Fibroblast of skin of left quadriceps (primary cell): ENCODE measurements around the gene NPEPL1.

Experiments
- DNase-seq, 2 experiments: peaks; one replicate each; pipeline ENCODE4 v3.0.0-alpha.2; 2013; ENCODE audit warnings: low read depth in 2 of 2

The NPEPL1 gene

DNA sequence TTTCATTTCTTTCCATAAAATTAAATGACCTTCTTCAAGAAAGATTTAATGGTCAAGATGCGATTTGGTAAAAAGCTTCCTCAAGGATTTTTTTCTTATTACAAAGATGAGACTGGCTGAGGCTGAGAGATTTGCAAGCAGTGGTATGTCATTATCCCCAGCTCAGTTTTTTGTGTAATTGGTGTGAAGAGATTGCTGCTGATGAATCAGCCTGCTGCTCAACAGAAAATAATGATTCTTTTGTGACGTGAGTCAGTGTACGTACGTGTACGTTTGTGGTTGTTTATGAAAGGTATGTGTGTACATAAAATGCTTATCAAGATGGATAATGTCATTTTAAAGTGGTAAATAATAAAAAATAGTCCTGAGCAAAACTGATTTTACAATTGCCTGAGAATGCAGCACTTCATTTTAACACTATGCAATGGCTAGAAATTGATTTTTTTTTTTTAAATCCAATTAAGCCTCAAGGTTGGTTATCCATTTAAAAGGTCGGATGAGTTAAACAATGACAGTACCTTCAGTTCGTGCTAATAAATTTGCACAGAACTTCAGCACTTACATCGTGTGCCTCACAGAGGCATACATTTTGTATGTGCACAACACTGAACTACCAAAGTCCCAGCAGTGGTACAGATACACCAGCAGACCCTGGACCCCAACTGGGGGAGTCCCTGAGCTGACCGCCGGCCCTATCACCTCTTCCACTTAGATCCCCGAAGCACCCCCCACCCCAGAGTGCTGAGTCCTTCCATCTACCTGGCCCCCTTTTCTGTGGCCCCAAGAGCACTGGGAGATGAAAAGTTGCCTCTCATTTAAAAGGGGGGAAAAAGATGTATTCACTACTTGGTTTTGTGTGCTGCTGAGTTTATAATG, 9.7 kb upstream of the NPEPL1 start:
- no peak for DNase-seq

DNA sequence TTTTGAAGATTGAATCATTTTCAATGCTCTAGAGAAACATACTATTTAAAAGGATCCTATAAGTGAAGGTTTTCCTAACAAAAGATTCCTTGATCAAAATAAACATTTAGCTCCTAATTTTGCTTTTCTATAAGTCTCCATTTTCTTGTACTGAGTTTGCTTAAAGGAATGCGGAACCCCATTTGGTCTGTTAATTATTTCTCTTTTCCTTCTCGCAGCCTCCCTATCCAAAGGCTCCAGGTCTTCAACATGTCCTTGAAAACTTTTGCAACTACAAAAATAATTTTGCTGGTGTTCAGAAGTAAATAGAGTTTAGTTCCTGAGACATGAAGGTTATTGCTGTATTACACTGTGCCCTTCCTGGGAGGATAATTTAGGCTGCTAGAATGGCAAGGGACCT, 8.3 kb upstream of the NPEPL1 start:
- DNase-seq = no peak

DNA sequence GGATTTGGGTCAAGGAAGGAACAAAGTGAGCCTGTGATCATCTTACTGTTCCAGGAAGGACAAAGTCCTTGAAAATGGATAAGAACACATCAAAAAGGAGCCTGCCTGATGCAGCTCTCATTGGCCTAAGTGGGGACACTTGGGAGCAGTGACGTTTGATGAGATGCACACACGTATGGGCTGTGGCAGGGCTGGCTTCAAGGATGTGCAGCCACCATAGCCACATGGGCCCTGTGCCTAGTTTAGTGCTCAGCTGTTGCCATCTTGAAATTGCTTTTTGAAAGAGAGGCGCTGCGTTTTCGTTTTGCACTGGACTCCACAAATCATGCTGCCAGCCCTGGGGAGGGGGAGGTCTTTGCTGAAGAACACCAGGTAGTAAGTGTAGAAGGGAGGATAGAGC, 6.6 kb upstream of the NPEPL1 start:
- no peak for DNase-seq

DNA sequence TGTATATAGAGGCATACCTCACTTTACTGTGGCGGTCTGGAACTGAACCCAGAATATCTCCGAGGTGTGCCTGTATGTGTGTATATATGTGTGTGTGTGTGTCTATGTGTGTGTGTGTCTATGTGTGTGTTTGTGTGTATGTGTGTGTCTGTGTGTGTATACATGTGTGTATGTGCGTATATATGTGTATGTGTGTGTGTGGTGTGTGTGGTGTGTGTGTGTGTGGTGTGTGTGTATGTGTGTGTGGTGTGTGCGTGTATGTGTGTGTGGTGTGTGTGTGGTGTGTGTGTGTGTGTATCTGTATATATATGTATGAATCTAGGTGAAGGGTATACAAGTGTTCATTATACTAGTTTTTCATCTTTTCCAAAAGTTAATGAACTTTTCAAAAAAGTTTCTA, 4.2 kb upstream of the NPEPL1 start:
- DNase-seq = no peak

GRCh38 chr20:58688840-58689239, 3.8 kb upstream of the NPEPL1 start:
- no peak for DNase-seq

DNA sequence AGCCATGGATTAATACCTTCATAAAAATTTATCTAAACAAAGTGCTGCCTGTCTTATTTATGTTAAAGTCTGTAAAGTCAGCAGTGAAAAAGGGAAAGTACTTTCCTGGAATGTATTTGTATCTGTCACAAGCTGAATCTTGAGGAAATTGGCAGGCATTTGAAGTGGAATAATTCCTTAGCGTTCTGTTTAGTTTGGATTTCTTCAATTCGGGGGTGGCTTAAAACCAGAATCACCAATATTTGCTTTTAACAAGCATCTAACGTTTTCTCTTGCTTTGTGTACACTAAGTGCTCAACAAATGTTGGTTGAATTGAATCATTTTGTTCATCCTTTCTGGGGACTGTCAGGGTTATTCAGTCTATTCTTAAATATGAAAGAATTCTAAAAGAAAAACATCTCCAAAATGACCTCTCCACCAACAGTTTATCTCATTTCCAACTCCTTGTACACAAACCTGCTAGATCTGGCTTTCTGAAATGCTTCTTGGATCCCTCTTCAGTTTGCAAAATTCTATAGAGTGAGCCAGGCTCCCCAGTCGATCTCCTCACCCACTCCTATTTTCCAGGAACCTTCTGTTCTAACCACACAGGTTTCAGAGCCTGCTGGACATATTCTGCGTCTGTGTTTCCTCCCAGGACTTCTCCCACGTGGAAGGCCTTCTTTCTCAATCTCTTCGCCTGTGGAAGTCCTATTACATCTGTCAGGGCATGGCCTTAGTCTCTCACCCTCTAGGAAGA, 2.0 kb upstream of the NPEPL1 start:
- DNase-seq = no peak

GRCh38 chr20:58691773-58692578, 624 bp upstream of the NPEPL1 start:
- no peak for DNase-seq

GRCh38 chr20:58693226-58694006, 816 bp downstream of the NPEPL1 start:
- DNase-seq = no peak

DNA sequence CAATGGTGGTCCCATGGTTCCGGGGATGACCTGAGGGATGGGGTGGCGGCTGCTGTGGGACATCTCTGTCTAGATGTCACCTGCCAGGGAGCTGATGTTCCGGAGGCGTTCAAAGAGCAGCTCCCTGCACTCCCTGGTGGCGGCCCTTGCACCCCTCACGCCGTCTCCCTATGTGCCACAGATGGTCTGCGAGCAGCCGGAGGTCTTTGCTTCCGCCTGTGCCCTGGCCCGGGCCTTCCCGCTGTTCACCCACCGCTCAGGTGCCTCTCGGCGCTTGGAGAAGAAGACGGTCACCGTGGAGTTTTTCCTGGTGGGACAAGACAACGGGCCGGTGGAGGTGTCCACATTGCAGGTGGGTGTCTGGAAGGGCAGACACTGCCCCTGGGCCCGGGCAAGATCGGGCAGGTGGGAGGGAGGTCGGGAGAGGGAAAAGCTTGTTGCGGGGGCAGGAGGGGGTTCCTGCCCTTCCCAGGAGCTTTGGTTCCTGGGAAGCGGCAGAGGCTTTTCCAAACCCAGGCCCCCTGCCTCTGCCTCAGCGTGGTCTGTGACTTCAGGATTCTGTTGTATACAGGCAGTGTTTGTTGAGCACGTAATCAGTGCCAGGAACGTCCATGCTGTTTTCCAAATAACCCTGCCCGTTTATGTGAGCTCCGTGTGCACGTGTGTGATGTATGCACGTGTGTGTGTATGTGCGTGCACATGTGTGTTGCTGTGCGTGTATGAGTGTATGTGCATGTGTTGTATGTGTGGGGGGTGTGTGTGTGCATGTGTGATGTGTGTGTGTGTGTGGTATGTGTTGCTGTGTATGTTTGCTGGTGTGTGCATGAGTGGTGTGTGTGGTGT, 1.9 kb downstream of the NPEPL1 start:
- DNase-seq = no peak

DNA sequence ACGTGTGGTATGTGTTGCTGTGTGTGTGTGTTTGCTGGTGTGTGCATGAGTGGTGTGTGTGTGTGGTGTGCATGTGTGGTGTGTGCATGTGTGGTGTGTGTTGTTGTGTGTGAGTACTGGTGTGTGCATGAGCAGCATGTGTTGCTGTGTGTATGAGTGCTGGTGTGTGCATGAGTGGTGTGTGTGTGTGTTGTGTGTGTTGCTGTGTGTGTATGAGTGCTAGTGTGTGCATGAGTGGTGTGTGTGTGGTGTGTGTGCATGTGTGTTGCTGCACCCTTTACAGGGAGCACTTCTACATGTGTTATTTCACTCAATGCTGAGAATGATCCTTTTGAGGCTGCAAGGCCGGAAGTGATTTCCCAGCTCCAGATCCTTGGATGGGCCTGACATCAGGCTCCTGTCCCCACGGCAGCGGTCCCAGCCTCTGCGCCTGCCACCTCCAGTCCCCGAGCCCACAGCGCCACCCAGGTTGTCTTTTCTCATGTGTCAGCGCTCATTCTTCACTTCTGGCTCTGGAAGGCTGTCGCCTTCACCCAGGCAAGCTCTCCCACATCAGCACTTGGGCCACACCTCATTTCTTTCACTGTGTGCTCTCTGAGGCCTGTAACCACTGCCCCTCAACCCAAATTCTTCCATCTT, 2.6 kb downstream of the NPEPL1 start:
- no peak for DNase-seq

GRCh38 chr20:58695895-58696375, 3.3 kb downstream of the NPEPL1 start:
- DNase-seq = no peak

DNA sequence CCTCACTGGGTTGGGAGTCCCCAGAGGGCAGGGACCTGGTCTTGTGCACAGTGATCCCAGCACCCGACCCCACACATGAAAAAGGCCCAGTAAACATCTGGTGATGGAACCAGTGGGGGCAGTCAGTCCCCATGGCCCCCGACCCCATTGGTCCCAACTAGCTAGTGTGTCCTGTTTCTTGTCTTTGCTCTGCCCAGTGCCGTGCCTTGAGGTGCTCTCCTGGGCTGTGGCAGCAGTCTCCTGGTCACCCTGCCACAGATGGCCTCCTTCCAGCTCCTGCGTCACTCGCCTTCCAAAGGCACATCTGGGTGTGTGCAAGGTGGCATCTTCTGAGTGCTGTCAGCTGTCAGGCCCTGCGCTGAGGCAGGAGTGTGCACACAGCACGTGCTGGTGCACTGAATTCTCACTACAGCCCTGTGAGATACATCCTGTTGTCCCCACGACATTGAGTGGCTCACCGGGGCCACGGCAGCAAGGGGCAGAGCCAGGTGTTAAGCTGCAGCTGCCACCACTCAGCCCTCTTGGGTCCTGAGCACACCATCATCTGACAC, 3.9 kb downstream of the NPEPL1 start:
- no peak for DNase-seq

DNA sequence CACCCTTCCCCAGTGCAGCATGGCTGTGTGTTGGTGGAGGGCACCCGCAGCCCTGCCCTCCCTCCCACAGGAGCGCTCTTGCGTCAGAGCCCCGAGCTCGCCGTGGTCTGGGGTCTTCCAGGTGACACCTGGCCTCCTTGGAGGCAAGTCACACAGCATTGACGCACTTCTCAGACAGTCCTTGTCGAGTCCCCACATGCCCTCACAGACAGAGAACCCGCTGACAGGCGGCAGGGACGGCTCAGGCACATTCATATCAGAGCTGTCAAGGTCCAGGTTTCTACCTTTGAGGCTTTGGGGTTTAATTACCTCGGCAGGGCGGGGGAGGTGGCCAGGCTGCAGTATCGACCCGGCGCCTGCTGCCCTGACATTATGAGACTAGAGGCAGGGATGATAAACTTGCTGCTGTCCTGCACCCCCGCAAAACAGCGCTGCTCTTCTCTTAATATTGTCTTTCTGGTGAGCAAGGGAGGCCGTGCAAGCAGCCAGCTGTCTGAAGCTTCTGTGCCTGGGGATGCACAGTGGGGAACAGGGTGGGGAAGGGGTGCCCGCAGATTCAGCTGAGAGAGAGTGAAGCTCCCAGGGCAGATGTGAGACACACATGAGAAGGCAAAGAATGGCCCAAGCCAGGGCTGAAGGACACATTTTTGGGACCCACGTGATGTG, 4.7 kb downstream of the NPEPL1 start:
- no peak for DNase-seq

- DNase-seq = no peak
Measured at GRCh38 chr20:58697867-58698703, 5.5 kb downstream of the NPEPL1 start.

DNA sequence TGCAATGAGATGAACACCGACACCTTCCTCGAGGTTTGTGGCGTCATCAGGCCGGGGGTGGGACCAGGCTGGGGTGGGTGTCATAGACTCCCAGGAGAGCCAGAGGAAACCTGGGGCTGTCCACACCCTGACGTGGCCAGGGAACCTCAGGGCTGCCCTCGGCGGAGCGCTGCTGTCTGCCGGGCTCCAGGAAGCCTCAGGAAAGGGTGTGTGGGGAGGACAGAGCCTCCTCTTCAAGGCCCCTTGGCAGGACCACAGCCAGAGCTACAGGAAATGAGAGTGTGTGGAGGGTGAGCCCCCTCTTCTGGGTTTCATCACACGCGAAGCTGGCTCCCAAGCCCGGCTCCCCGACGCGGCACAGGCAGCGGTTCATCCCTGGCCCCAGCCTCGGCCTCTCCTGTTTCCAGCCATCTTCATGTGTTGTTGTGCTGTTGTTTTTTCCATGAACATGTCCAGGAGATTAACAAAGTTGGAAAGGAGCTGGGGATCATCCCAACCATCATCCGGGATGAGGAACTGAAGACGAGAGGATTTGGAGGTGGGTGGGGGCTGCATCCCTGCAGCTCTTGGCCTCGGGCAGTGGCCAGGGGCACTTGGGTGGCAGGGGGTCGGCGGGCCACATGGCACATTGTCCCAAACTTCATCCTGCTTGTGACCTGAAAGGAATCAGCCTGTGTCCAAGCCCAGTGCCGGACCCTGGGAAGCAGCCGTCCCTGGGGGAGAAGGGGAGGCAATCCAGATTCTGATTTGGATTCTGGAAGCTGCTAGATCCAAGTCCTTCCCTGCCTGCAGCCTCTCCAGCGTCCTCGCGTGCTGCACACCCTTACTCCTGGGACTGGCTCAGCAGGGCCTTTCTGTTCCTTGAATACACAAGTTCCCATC, 6.4 kb downstream of the NPEPL1 start:
- no peak for DNase-seq

GRCh38 chr20:58699623-58700107, 7.1 kb downstream of the NPEPL1 start:
- DNase-seq = no peak
